ENCODE results near the gene FARS2. TPM values are rescaled to one million over a fixed set of nuclear protein-coding genes. Genes with fewer than 3 reads are reported as not detected.

FARS2 gene
- total and polyA plus RNA-seq, 4 donors = 9.2 to 31.4 (median 19.4) TPM

DNA sequence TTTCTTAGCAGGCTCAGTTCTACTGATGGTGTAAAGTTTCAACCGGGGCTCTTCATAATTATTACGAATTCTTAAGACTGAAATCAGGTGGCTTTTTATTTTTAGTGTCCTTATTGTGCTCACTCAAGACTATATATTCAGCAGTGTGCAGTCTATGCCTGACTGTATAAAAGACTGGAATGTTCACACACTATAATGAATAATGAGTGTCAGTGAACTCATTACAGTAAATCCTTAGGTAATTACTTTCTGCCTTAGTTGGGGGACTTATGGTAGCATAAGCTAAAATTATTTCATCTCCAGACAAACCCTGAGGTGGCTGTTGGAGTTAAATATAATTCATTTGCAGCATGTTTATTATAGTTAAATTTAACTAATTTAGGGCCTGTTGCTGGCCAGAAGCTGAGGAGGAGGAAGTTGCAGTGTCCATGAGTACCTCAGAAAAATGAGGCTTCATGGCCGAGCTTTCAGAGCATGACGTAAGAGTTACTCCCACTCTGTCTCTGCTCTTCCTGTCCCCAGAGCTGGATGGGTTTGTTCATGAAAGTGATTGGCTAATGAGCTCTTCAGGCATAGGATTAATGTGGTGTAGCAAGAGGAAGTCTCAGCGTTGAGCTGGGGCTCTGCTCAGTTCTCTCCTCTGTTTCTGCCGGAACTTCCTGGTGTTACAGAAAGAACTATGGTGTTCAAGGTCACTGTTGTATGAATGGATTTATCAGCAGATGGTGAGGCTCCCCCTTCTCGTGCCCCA, 409.7 kb downstream of the FARS2 start:
- H3K4me3 ChIP-seq = no peak overlapping the region
- DNase-seq (peak; percentile 18 to 68 (median 45)), ATAC-seq (ENCODE audit: insufficient read depth, low FRiP score) (peak; percentile 49)
- TF ChIP-seq, protein P1, sequence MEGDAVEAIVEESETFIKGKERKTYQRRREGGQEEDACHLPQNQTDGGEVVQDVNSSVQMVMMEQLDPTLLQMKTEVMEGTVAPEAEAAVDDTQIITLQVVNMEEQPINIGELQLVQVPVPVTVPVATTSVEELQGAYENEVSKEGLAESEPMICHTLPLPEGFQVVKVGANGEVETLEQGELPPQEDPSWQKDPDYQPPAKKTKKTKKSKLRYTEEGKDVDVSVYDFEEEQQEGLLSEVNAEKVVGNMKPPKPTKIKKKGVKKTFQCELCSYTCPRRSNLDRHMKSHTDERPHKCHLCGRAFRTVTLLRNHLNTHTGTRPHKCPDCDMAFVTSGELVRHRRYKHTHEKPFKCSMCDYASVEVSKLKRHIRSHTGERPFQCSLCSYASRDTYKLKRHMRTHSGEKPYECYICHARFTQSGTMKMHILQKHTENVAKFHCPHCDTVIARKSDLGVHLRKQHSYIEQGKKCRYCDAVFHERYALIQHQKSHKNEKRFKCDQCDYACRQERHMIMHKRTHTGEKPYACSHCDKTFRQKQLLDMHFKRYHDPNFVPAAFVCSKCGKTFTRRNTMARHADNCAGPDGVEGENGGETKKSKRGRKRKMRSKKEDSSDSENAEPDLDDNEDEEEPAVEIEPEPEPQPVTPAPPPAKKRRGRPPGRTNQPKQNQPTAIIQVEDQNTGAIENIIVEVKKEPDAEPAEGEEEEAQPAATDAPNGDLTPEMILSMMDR (IDR thresholded peaks at IDR 0.05; ENCODE audit: control extremely low read depth, extremely low read depth) = no peak
- H3K27me3 ChIP-seq (ENCODE audit: control insufficient read depth in 3 of 3, insufficient read depth in 3 of 3, low read length in 2 of 3) = no peaks in the 10 kb centered on the region
- H3K9me3 ChIP-seq (ENCODE audit: control insufficient read depth in 4 of 4, insufficient read depth in 3 of 4, low read length in 3 of 4) = no peaks in the 10 kb centered on the region
- peak overlapping the region in 1 of 2 donors; percentile 42 for H3K27ac ChIP-seq (ENCODE audit: low read depth in 1 of 2, low read length in 1 of 2)
- peaks cover 6 to 22% (median 9%) of the 10 kb centered on the region in 5 donors for H3K4me1 ChIP-seq (ENCODE audit: control insufficient read depth in 5 of 5, insufficient read depth in 5 of 5, low read length in 5 of 5)
- 41 to 53% methylated on average over 7 of the region's 7 CpGs for WGBS, 2 donors
- no peaks in the 10 kb centered on the region for H3K36me3 ChIP-seq (ENCODE audit: control insufficient read depth in 4 of 4, insufficient read depth in 4 of 4, low read length in 4 of 4)
- H3K9ac ChIP-seq (ENCODE audit: insufficient read depth in 1 of 2, low read length in 2 of 2) = no peak overlapping the region

DNA sequence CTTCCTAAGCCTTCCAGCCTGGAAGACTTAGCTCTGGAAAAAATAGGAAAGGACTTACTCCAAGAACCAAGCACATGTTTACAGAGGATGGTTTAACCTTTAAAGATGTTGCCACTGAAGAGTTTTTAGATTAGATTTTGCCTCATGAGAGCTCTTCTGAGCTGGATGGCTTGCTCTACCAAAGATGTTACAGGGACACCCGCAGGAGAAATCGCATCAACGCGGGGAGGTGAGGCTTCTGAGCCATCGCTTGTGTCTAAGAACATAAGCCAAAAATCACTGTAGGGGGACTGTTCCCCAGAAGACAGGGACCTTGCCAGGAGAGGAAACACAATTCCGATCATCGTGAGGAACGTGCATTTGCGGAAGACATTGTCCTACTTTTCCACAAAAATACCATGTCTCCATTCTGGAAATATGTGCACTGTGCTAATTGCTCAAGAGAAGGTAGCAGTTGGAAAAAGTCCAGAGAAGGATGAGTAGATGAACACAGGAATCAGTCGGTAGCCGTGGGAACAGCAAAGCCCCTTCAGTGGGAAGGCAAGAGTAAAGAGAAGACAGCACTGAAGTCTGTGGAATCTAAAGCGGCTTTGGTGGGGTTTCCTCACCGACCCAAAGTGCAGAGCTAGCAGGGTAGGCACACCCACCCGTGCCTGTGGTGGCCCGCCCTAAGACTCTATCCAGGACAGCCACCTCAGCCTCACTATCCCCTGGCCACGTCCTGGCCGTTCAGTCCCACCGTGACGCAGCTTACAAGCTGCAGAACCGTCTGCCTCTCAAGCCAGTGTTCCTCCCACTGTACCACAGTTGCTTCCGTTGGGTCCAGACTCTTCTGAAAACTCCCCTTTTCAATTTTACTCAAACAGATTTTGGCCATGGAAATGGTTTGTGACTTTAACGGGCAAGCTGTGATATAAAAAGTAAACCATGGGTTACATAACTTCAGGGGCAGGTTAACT, 410.6 kb downstream of the FARS2 start:
- ATAC-seq (ENCODE audit: insufficient read depth, low FRiP score) = no peak
- 79 to 86% methylated on average over 22 of the region's 22 CpGs for WGBS, 2 donors
- no peak overlapping the region for H3K4me3 ChIP-seq
- H3K36me3 ChIP-seq (ENCODE audit: control insufficient read depth in 4 of 4, insufficient read depth in 4 of 4, low read length in 4 of 4) = no peaks in the 10 kb centered on the region
- no peaks in the 10 kb centered on the region for H3K9me3 ChIP-seq (ENCODE audit: control insufficient read depth in 4 of 4, insufficient read depth in 3 of 4, low read length in 3 of 4)
- H3K27me3 ChIP-seq (ENCODE audit: control insufficient read depth in 3 of 3, insufficient read depth in 3 of 3, low read length in 2 of 3) = no peaks in the 10 kb centered on the region
- no peak overlapping the region for H3K9ac ChIP-seq (ENCODE audit: insufficient read depth in 1 of 2, low read length in 2 of 2)
- no peak for DNase-seq
- TF ChIP-seq, protein P1 (IDR thresholded peaks at IDR 0.05; ENCODE audit: control extremely low read depth, extremely low read depth) = no peak
- peaks cover 6 to 22% (median 9%) of the 10 kb centered on the region in 5 donors for H3K4me1 ChIP-seq (ENCODE audit: control insufficient read depth in 5 of 5, insufficient read depth in 5 of 5, low read length in 5 of 5)
- H3K27ac ChIP-seq (ENCODE audit: low read depth in 1 of 2, low read length in 1 of 2) = peak overlapping the region in 1 of 2 donors; percentile 42

GRCh38 chr6:5672581-5673011, 411.3 kb downstream of the FARS2 start:
- Histone ChIP-seq H3K9ac (ENCODE audit: insufficient read depth in 1 of 2, low read length in 2 of 2) (no peak overlapping the region), H3K4me1 (ENCODE audit: control insufficient read depth in 5 of 5, insufficient read depth in 5 of 5, low read length in 5 of 5) (peaks cover 6 to 22% (median 11%) of the 10 kb centered on the region in 5 donors), H3K9me3 (ENCODE audit: control insufficient read depth in 4 of 4, insufficient read depth in 3 of 4, low read length in 3 of 4) (no peaks in the 10 kb centered on the region), H3K36me3 (ENCODE audit: control insufficient read depth in 4 of 4, insufficient read depth in 4 of 4, low read length in 4 of 4) (no peaks in the 10 kb centered on the region), H3K4me3 (no peak overlapping the region), H3K27me3 (ENCODE audit: control insufficient read depth in 3 of 3, insufficient read depth in 3 of 3, low read length in 2 of 3) (no peaks in the 10 kb centered on the region), H3K27ac (ENCODE audit: low read depth in 1 of 2, low read length in 1 of 2) (no peak overlapping the region)
- 49 to 69% methylated on average over 3 of the region's 3 CpGs for WGBS, 2 donors
- peak; percentile 48 for ATAC-seq (ENCODE audit: insufficient read depth, low FRiP score)
- TF ChIP-seq, protein P1 (IDR thresholded peaks at IDR 0.05; ENCODE audit: control extremely low read depth, extremely low read depth) = no peak
- peak in 1 of 3 donors; percentile 15 for DNase-seq
